Measurements from ENCODE around the gene TRIM66.

The TRIM66 gene

GRCh38 chr11:8650401-8650990 is 32.0 kb downstream of the TRIM66 start:
- H3K27ac Mint-ChIP-seq: no peak overlapping the region
- no peak for DNase-seq
- H3K36me3 Mint-ChIP-seq (ENCODE audit: insufficient read depth): no peaks in the 10 kb centered on the region
- H3K4me3 Mint-ChIP-seq: no peak overlapping the region
- H3K4me1 Mint-ChIP-seq (ENCODE audit: low read depth in 2 of 2): no peaks in the 10 kb centered on the region
- H3K27me3 Mint-ChIP-seq: no peaks in the 10 kb centered on the region
- H3K9me3 Mint-ChIP-seq: no peaks in the 10 kb centered on the region
- ATAC-seq (replicated peaks): no peak

- Mint-ChIP-seq H3K4me3 (no peak overlapping the region), H3K27ac (peak overlapping the region in 1 of 2 donors; percentile 44), H3K27me3 (no peaks in the 10 kb centered on the region), H3K4me1 (ENCODE audit: low read depth in 2 of 2) (no peaks in the 10 kb centered on the region), H3K36me3 (ENCODE audit: insufficient read depth) (no peaks in the 10 kb centered on the region), H3K9me3 (no peaks in the 10 kb centered on the region)
- DNase-seq (no peak), ATAC-seq (replicated peaks) (no peak)
Observed at GRCh38 chr11:8649361-8649760, 33.1 kb downstream of the TRIM66 start.

- no peak overlapping the region for H3K4me3 Mint-ChIP-seq
- no peaks in the 10 kb centered on the region for H3K4me1 Mint-ChIP-seq (ENCODE audit: low read depth in 2 of 2)
- no peaks in the 10 kb centered on the region for H3K36me3 Mint-ChIP-seq (ENCODE audit: insufficient read depth)
- no peaks in the 10 kb centered on the region for H3K9me3 Mint-ChIP-seq
- DNase-seq: no peak
- no peak for ATAC-seq (replicated peaks)
- no peaks in the 10 kb centered on the region for H3K27me3 Mint-ChIP-seq
- H3K27ac Mint-ChIP-seq: no peak overlapping the region
Observed at GRCh38 chr11:8646873-8647272, 35.6 kb downstream of the TRIM66 start.

GRCh38 chr11:8642196-8642841 is 40.1 kb downstream of the TRIM66 start:
- Mint-ChIP-seq H3K36me3 (ENCODE audit: insufficient read depth) (peaks cover 3% of the 10 kb centered on the region), H3K4me3 (no peak overlapping the region), H3K27ac (peak overlapping the region in 1 of 2 donors; percentile 73), H3K27me3 (no peaks in the 10 kb centered on the region), H3K4me1 (ENCODE audit: low read depth in 2 of 2) (no peaks in the 10 kb centered on the region), H3K9me3 (no peaks in the 10 kb centered on the region)
- DNase-seq: no peak
- ATAC-seq (replicated peaks): no peak

- Mint-ChIP-seq H3K4me3 (no peak overlapping the region), H3K27me3 (no peaks in the 10 kb centered on the region), H3K9me3 (peaks cover 4 to 6% of the 10 kb centered on the region in 2 donors), H3K36me3 (ENCODE audit: insufficient read depth) (peaks cover 4% of the 10 kb centered on the region), H3K4me1 (ENCODE audit: low read depth in 2 of 2) (no peaks in the 10 kb centered on the region), H3K27ac (peak overlapping the region; percentile 3 to 73)
- DNase-seq (no peak), ATAC-seq (replicated peaks) (no peak)
Observed at GRCh38 chr11:8641332-8641731, 41.1 kb downstream of the TRIM66 start.

GRCh38 chr11:8640267-8640906 is 42.1 kb downstream of the TRIM66 start:
- H3K9me3 Mint-ChIP-seq: peaks cover 4 to 8% of the 10 kb centered on the region in 2 donors
- H3K36me3 Mint-ChIP-seq (ENCODE audit: insufficient read depth): peaks cover 4% of the 10 kb centered on the region

GRCh38 chr11:8639655-8640054 is 42.8 kb downstream of the TRIM66 start:
- Mint-ChIP-seq H3K4me3 (no peak overlapping the region), H3K27me3 (no peaks in the 10 kb centered on the region), H3K27ac (no peak overlapping the region), H3K36me3 (ENCODE audit: insufficient read depth) (peaks cover 4% of the 10 kb centered on the region), H3K9me3 (peaks cover 4 to 8% of the 10 kb centered on the region in 2 donors), H3K4me1 (ENCODE audit: low read depth in 2 of 2) (no peaks in the 10 kb centered on the region)
- ATAC-seq (replicated peaks): no peak
- DNase-seq: no peak

More at GRCh38 chr11:8640267-8640906, 42.1 kb downstream of the TRIM66 start:
- no peaks in the 10 kb centered on the region for H3K4me1 Mint-ChIP-seq (ENCODE audit: low read depth in 2 of 2)
- H3K4me3 Mint-ChIP-seq: no peak overlapping the region
- DNase-seq (no peak), ATAC-seq (replicated peaks) (no peak)
- H3K27ac Mint-ChIP-seq: no peak overlapping the region
- no peaks in the 10 kb centered on the region for H3K27me3 Mint-ChIP-seq

GRCh38 chr11:8638300-8638699 is 44.2 kb downstream of the TRIM66 start:
- no peak overlapping the region for H3K27ac Mint-ChIP-seq
- no peaks in the 10 kb centered on the region for H3K4me1 Mint-ChIP-seq (ENCODE audit: low read depth in 2 of 2)
- H3K36me3 Mint-ChIP-seq (ENCODE audit: insufficient read depth): peaks cover 4% of the 10 kb centered on the region
- DNase-seq (no peak), ATAC-seq (replicated peaks) (no peak)
- H3K4me3 Mint-ChIP-seq: no peak overlapping the region
- H3K27me3 Mint-ChIP-seq: no peaks in the 10 kb centered on the region
- H3K9me3 Mint-ChIP-seq: peaks cover 4 to 8% of the 10 kb centered on the region in 2 donors

GRCh38 chr11:8636127-8636526 is 46.3 kb downstream of the TRIM66 start:
- Mint-ChIP-seq H3K27ac (no peak overlapping the region), H3K27me3 (no peaks in the 10 kb centered on the region), H3K4me3 (no peak overlapping the region), H3K9me3 (peaks cover 4 to 8% of the 10 kb centered on the region in 2 donors), H3K4me1 (ENCODE audit: low read depth in 2 of 2) (no peaks in the 10 kb centered on the region), H3K36me3 (ENCODE audit: insufficient read depth) (peaks cover 8% of the 10 kb centered on the region)
- ATAC-seq (replicated peaks) (no peak), DNase-seq (no peak)

GRCh38 chr11:8634498-8634897 is 48.0 kb downstream of the TRIM66 start:
- Mint-ChIP-seq H3K9me3 (peaks cover 4 to 8% of the 10 kb centered on the region in 2 donors), H3K4me3 (no peak overlapping the region), H3K27me3 (no peaks in the 10 kb centered on the region), H3K27ac (no peak overlapping the region), H3K36me3 (ENCODE audit: insufficient read depth) (peaks cover 8% of the 10 kb centered on the region), H3K4me1 (ENCODE audit: low read depth in 2 of 2) (no peaks in the 10 kb centered on the region)
- ATAC-seq (replicated peaks): no peak
- no peak for DNase-seq

- H3K4me3 Mint-ChIP-seq: no peak overlapping the region
- H3K27me3 Mint-ChIP-seq: no peaks in the 10 kb centered on the region
- H3K4me1 Mint-ChIP-seq (ENCODE audit: low read depth in 2 of 2): no peaks in the 10 kb centered on the region
- H3K9me3 Mint-ChIP-seq: peaks cover 1 to 4% of the 10 kb centered on the region in 2 donors
- DNase-seq: no peak
- no peak for ATAC-seq (replicated peaks)
- peaks cover 5% of the 10 kb centered on the region for H3K36me3 Mint-ChIP-seq (ENCODE audit: insufficient read depth)
- peak overlapping the region in 1 of 2 donors; percentile 57 for H3K27ac Mint-ChIP-seq
Observed at GRCh38 chr11:8631395-8632118, 50.9 kb downstream of the TRIM66 start.

GRCh38 chr11:8624698-8625097 is 57.8 kb downstream of the TRIM66 start:
- no peaks in the 10 kb centered on the region for H3K27me3 Mint-ChIP-seq
- no peak for DNase-seq
- no peaks in the 10 kb centered on the region for H3K4me1 Mint-ChIP-seq (ENCODE audit: low read depth in 2 of 2)
- no peak overlapping the region for H3K4me3 Mint-ChIP-seq
- no peaks in the 10 kb centered on the region for H3K9me3 Mint-ChIP-seq
- H3K27ac Mint-ChIP-seq: no peak overlapping the region
- no peak for ATAC-seq (replicated peaks)
- peaks cover 10% of the 10 kb centered on the region for H3K36me3 Mint-ChIP-seq (ENCODE audit: insufficient read depth)

GRCh38 chr11:8621147-8621546 is 61.3 kb downstream of the TRIM66 start:
- H3K27me3 Mint-ChIP-seq: no peaks in the 10 kb centered on the region
- no peaks in the 10 kb centered on the region for H3K9me3 Mint-ChIP-seq
- peaks cover 15% of the 10 kb centered on the region for H3K36me3 Mint-ChIP-seq (ENCODE audit: insufficient read depth)
- H3K4me3 Mint-ChIP-seq: no peak overlapping the region
- peak overlapping the region in 1 of 2 donors; percentile 51 for H3K27ac Mint-ChIP-seq
- H3K4me1 Mint-ChIP-seq (ENCODE audit: low read depth in 2 of 2): no peaks in the 10 kb centered on the region
- ATAC-seq (replicated peaks): no peak
- no peak for DNase-seq
